H9 (cell line): ENCODE results near the gene TUB. TPM values are rescaled to one million over a fixed set of nuclear protein-coding genes. Genes with fewer than 3 reads are reported as not detected.

ENCODE experiments used
- DNase-seq: peaks from one replicate; pipeline ENCODE4 v3.0.0-alpha.2; 2017
- H2AFZ ChIP-seq: one replicate; pipeline ENCODE4 v1.6.1; 2013; ENCODE audit warnings: mild to moderate bottlenecking, low read length, control low read depth, moderate library complexity
- H2AK5ac ChIP-seq: 2 replicates; pipeline ENCODE4 v1.6.1; 2013; ENCODE audit warnings: low read length, control low read depth, mixed read lengths; ENCODE audit not compliant: insufficient read length
- H2BK120ac ChIP-seq: one replicate; pipeline ENCODE4 v1.6.1; 2013; ENCODE audit warnings: low read depth, mild to moderate bottlenecking, low read length, control low read depth, inconsistent platforms; ENCODE audit not compliant: poor library complexity, severe bottlenecking
- H2BK12ac ChIP-seq: 2 replicates; pipeline ENCODE4 v1.6.1; 2013; ENCODE audit warnings: low read length, control low read depth, mixed read lengths, low read depth; ENCODE audit not compliant: insufficient read length
- H2BK15ac ChIP-seq: 2 replicates; pipeline ENCODE4 v1.6.1; 2013; ENCODE audit warnings: low read depth, low read length, control low read depth
- H2BK20ac ChIP-seq: one replicate; pipeline ENCODE4 v1.6.1; 2013; ENCODE audit warnings: low read depth, mild to moderate bottlenecking, low read length, control low read depth, inconsistent platforms; ENCODE audit not compliant: poor library complexity, severe bottlenecking
- H2BK5ac ChIP-seq: 2 replicates; pipeline ENCODE4 v1.6.1; 2013; ENCODE audit warnings: low read length, control low read depth, mixed read lengths; ENCODE audit not compliant: insufficient read length
- H3K14ac ChIP-seq: 2 replicates; pipeline ENCODE4 v1.6.1; 2013; ENCODE audit warnings: low read length, control low read depth; ENCODE audit not compliant: insufficient read depth
- H3K18ac ChIP-seq: 2 replicates; pipeline ENCODE4 v1.6.1; 2013; ENCODE audit warnings: low read depth, mild to moderate bottlenecking, mixed read lengths, low read length, control low read depth; ENCODE audit not compliant: insufficient read length
- H3K23ac ChIP-seq: 2 replicates; pipeline ENCODE4 v1.6.1; 2013; ENCODE audit warnings: low read length, control low read depth, mixed read lengths, low read depth; ENCODE audit not compliant: insufficient read length
- H3K23me2 ChIP-seq: 2 replicates; pipeline ENCODE4 v1.6.1; 2013; ENCODE audit warnings: low read depth, mild to moderate bottlenecking, mixed read lengths, low read length, control low read depth; ENCODE audit not compliant: insufficient read length, poor library complexity, severe bottlenecking
- H3K27ac ChIP-seq: 2 replicates; pipeline ENCODE4 v1.5.1; 2013; ENCODE audit warnings: low read length, control low read depth, mixed read lengths, low read depth; ENCODE audit not compliant: insufficient read length
- H3K27me3 ChIP-seq: 2 replicates; pipeline ENCODE4 v1.6.1; 2013; ENCODE audit warnings: low read length, control low read depth, inconsistent platforms; ENCODE audit not compliant: insufficient read depth
- H3K4ac ChIP-seq: 2 replicates; pipeline ENCODE4 v1.6.1; 2013; ENCODE audit warnings: low read depth, mild to moderate bottlenecking, control low read depth, inconsistent platforms, low read length, moderate library complexity
- H3K4me1 ChIP-seq: 2 replicates; pipeline ENCODE4 v1.6.1; 2013; ENCODE audit warnings: low read length, control low read depth, inconsistent platforms; ENCODE audit not compliant: insufficient read depth
- H3K4me2 ChIP-seq: 2 replicates; pipeline ENCODE4 v1.6.1; 2013; ENCODE audit warnings: low read length, control low read depth, mixed read lengths; ENCODE audit not compliant: insufficient read length, insufficient read depth
- H3K56ac ChIP-seq: 2 replicates; pipeline ENCODE4 v1.6.1; 2013; ENCODE audit warnings: low read depth, mild to moderate bottlenecking, mixed read lengths, low read length, control low read depth; ENCODE audit not compliant: insufficient read length
- H3K79me1 ChIP-seq: 2 replicates; pipeline ENCODE4 v1.6.1; 2013; ENCODE audit warnings: low read depth, mild to moderate bottlenecking, moderate library complexity, low read length, control low read depth, inconsistent platforms; ENCODE audit not compliant: insufficient read depth, poor library complexity, severe bottlenecking
- H3K79me2 ChIP-seq: 2 replicates; pipeline ENCODE4 v1.6.1; 2013; ENCODE audit warnings: low read length, control low read depth, inconsistent platforms; ENCODE audit not compliant: insufficient read depth
- H3K9ac ChIP-seq: 2 replicates; pipeline ENCODE4 v1.6.1; 2013; ENCODE audit warnings: low read length, control low read depth, mixed read lengths; ENCODE audit not compliant: insufficient read length; ENCODE audit errors: extremely low read depth
- H3K9me3 ChIP-seq: one replicate; pipeline ENCODE4 v1.6.1; 2013; ENCODE audit warnings: low read depth, low read length, inconsistent platforms; ENCODE audit not compliant: control insufficient read depth
- H3T11ph ChIP-seq: one replicate; pipeline ENCODE4 v1.6.1; 2013; ENCODE audit warnings: mild to moderate bottlenecking, low read length, control low read depth, inconsistent platforms
- H4K20me1 ChIP-seq: one replicate; pipeline ENCODE4 v1.6.1; 2013; ENCODE audit not compliant: control insufficient read depth, insufficient read length, insufficient read depth
- H4K5ac ChIP-seq: 2 replicates; pipeline ENCODE4 v1.6.1; 2013; ENCODE audit warnings: low read depth, mild to moderate bottlenecking, mixed read lengths, low read length, control low read depth; ENCODE audit not compliant: insufficient read length
- H4K8ac ChIP-seq: replicated peaks from 2 replicates; pipeline ENCODE4 v1.6.1; 2013; ENCODE audit warnings: low read length, control low read depth, mixed read lengths, low read depth; ENCODE audit not compliant: insufficient read length
- H4K91ac ChIP-seq: 2 replicates; pipeline ENCODE4 v1.6.1; 2013; ENCODE audit warnings: low read depth, mild to moderate bottlenecking, moderate library complexity, mixed read lengths, low read length, control low read depth; ENCODE audit not compliant: insufficient read length
- H3K27ac Mint-ChIP-seq, 3 experiments: 2 replicates in 2 of 3; 3 replicates in 1 of 3; pipeline ENCODE4 v1.8.0; 2020 to 2021; ENCODE audit warnings: mixed read lengths in 3 of 3, mild to moderate bottlenecking in 1 of 3, moderate library complexity in 1 of 3
- H3K27me3 Mint-ChIP-seq: 2 replicates; pipeline ENCODE4 v1.8.0; 2021; ENCODE audit warnings: low read depth, mild to moderate bottlenecking, moderate library complexity, mixed read lengths
- H3K36me3 Mint-ChIP-seq, 3 experiments: 2 replicates in 2 of 3; 3 replicates in 1 of 3; pipeline ENCODE4 v1.8.0; 2020 to 2021; ENCODE audit warnings: low read depth in 3 of 3, mixed read lengths in 3 of 3; ENCODE audit not compliant: insufficient read depth in 1 of 3
- H3K4me1 Mint-ChIP-seq, 2 experiments: 2 replicates each; pipeline ENCODE4 v1.8.0; 2020; ENCODE audit warnings: mixed read lengths in 2 of 2
- H3K4me3 Mint-ChIP-seq, 2 experiments: 2 replicates in 1 of 2; 3 replicates in 1 of 2; pipeline ENCODE4 v1.8.0; 2020 to 2021; ENCODE audit warnings: mild to moderate bottlenecking in 2 of 2, mixed read lengths in 2 of 2, moderate library complexity in 1 of 2
- H3K9me3 Mint-ChIP-seq, 2 experiments: 2 replicates in 1 of 2; 3 replicates in 1 of 2; pipeline ENCODE4 v1.8.0; 2020; ENCODE audit warnings: mild to moderate bottlenecking in 2 of 2, mixed read lengths in 2 of 2, moderate library complexity in 1 of 2
- CTCF ChIP-seq: fragments of 200-600 bp; sonication (generic); conservative IDR thresholded peaks from 3 replicates; pipeline ENCODE4 v1.8.0; 2021; ENCODE audit warnings: antibody characterized with exemption, mild to moderate bottlenecking
- WGBS: extraction: QIAGEN DNeasy Blood & Tissue Kit; methylation state at CpG from one replicate; pipeline ENCODE4 v1.1.7; 2013; ENCODE audit warnings: missing lambda C conversion rate, low lambda C conversion rate, mixed read lengths; ENCODE audit not compliant: insufficient read length; ENCODE audit errors: extremely low coverage; 5-methylcytosine and 5-hydroxymethylcytosine counted together
- total RNA-seq: library from RNA; stranded (reverse); gene quantifications from 2 replicates; pipeline ENCODE4 v1.2.1, GENCODE V29; 2021

Gene TUB
- total RNA-seq, 1 experiment from 2014 or later = 14.8 TPM

DNA sequence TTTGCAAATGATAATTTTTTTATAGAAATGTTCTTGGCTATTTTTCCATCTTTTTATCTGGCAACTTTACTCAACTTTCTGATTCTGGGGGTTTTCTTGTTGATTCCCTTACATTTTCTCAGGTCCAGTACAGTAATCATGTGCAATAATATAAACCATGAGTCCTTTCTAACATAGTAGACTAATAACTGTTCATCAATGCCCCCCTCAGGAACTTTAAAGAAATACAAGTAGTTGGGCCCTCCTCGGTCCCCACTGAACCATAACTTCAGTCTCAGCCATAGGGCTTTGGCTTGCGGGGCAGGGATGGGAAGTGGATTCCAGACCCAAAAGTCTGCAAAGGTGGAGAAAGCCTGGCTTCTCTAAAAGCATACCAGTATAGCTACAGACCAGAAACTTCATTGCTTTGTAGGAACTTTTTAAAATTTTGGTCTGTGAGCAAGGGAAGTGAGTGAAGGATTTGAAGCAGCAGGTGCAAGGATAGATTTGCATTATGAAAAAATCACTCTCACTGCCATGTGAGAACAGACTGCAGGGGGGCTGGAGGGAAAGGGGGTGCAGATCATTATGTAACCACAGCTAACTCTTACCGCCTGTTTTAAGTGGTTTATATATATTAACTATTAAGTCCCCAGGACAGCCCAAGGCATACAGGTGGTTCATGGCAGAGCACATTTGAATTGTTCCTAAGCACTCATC, 10.4 kb upstream of the TUB start:
- Histone ChIP-seq H4K91ac (no peak overlapping the region), H2BK12ac (no peak overlapping the region), H2BK20ac (no peak overlapping the region), H2BK5ac (no peak overlapping the region), H3K23me2 (no peaks in the 10 kb centered on the region), H3K14ac (no peak overlapping the region), H2BK15ac (no peak overlapping the region), H4K5ac (no peak overlapping the region), H2BK120ac (no peak overlapping the region), H3K27ac (no peak overlapping the region), H3T11ph (no peak overlapping the region), H4K8ac (no peak overlapping the region), H3K4me2 (no peak overlapping the region), H3K4me1 (peaks cover 8% of the 10 kb centered on the region), H4K20me1 (no peaks in the 10 kb centered on the region), H3K23ac (no peak overlapping the region), H3K9me3 (no peaks in the 10 kb centered on the region), H3K4ac (no peak overlapping the region), H3K27me3 (no peaks in the 10 kb centered on the region; the same call in 1 of the 2 replicates), H3K9ac (no peak overlapping the region), H3K79me1 (no peaks in the 10 kb centered on the region), H3K79me2 (no peaks in the 10 kb centered on the region), H2AFZ (no peak overlapping the region), H3K18ac (no peak overlapping the region), H3K56ac (no peak overlapping the region), H2AK5ac (no peak overlapping the region)
- Mint-ChIP-seq H3K27ac (no peak overlapping the region), H3K36me3 (no peaks in the 10 kb centered on the region), H3K9me3 (no peaks in the 10 kb centered on the region), H3K27me3 (peaks cover 55% of the 10 kb centered on the region), H3K4me1 (peaks cover 44 to 53% of the 10 kb centered on the region in 2 experiments), H3K4me3 (no peak overlapping the region)
- DNase-seq = no peak
- no CpG with 5 or more reads among the region's 3 CpGs for WGBS
- TF ChIP-seq CTCF = peak; percentile 53
